NCI-H446 treated with DMSO at 0.1 percent for 48 hours (cell line): ENCODE data around the gene PAGE2B.
"Not testable (repeated sequence)": the region's sequence is repeated elsewhere in the genome, so short reads cannot be mapped to it uniquely, and the experiment has no call there.

ENCODE experiments used
- DNase-seq: peaks from one replicate; lab custom pipeline; 2025; lab: John Stamatoyannopoulos, UW

The PAGE2B gene, protein sequence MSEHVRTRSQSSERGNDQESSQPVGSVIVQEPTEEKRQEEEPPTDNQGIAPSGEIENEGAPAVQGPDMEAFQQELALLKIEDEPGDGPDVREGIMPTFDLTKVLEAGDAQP

DNA sequence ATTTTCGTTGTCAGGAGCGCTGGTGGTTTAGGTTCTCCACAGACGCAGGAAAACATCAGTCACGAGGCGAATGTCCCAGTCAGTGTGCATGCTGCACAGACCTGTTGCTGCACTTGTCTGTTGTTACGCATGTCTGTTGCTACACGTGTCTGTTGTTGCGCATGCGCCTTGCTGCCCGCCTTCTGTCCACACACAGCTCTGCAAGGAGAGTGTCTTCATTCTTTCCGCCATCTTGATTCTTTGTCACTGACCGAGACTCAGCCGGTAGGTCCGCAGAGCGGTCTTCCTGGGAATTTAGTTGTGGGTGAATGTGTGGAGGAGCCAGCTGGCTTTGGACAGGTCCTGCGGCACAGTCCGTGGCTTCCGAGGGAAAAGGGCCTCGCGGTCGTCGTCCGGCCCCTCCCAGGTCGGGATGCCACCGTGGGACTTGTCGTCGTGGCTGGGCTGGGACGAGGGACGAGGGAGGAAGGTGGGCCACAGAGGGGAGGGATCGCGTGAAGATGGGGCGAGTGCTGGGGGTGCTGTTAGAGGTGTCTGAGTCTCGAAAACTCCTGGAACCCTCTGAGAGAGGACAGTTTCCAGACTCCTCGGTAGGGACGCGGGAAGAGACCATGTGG, at the start of gene PAGE2B:
TSS of gene PAGE2B (plus strand) at position 180 of the 617 bp plus-strand sequence. CDS start 1,012 bp downstream, outside the sequence.
- DNase-seq: no peak

DNA sequence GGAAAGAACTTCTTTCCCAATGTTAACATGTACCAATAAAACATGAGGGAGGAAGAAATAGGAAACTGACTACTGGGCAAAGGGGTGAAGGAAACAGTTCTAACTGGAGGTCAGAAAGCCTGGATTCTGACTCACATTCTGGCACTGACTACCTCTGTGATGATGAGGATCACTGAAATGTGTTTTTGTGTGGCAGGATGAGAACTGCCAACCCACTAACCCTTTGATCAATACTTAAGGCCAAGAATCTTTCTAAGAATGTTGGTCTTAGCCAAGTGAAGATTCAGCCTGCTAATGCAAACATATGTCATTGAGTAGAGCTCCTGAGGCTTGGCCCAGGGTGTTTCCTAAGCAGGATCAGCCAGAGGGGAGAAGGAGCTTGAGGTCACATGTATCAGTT, 48.7 kb upstream of the PAGE2B start:
- DNase-seq: no peak

DNA sequence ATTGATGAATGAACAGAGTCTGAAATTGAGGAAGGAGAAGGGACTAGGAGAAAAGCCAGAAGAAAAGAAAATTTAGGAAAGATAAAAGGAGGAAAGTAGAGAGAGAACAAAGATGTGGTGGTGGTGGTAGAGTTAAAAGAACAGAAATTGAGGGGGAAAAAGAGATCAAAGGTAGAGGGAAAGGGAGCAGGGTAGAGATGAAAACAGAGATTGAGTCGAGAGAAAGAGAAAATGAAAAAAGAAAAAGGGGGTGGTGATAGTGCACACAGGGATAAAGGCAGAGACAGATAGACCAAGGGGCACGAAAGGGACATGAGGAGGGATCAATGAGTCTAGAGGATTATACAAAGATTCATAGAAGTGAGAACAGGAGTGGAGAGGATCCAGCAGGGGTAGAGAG, 48.0 kb upstream of the PAGE2B start:
- no peak for DNase-seq

DNA sequence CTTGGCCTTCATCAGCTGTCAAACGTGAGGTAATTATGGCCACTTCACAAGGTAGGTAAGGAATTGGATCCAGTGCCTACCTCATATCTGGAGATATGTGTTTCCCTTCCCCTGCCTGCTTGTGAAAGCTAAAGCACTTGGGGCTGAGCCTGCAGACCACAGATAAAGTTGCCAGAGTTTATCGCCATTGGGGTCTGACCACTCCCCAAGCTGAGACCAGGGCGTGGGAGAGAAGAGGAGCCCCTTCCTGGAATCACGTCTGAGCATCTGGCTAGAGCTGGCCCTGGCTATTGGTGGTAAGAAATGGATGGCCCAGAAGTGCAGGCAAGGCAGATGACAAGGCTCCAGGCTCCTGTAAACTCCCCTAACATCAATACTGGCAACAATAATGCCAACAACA, 46.8 kb upstream of the PAGE2B start:
- no peak for DNase-seq

DNA sequence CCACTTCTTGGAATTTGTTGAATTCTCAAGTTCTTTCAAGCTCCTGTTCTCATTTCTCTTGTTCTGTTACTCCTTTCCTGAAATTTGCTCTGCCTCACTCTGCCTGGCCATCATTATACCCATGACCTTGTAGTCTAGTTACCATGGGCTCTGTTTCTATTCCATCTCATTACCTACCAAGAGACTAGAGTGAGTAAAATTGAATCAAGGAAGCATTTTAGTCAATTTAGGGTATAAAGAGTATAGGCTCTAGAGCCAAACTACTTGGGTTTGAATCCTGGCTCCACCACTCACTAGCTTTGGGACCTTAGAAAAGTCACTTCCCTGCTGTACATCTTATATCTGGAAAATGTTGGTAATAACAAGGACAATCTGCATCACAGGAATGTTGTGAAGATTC, 46.2 kb upstream of the PAGE2B start:
- DNase-seq: no peak

DNA sequence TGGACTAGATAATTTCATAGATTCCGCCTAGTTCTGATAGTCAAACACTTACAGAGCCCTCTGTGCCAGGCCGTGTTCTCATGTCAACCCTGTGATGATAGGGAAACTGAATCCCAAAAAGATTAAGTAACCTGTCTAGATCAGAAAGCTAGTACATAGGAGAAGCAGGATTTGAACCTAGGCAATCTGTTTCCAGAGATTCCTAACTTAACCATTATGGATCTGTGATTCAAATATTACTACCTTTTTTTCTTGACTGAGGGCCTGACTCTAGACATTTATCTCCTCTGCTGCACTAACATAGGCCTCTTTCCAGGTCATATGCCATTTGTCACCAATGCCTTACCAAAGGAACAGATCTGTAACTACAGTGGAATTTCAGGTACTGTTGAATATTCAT, 45.5 kb upstream of the PAGE2B start:
- DNase-seq: no peak

DNA sequence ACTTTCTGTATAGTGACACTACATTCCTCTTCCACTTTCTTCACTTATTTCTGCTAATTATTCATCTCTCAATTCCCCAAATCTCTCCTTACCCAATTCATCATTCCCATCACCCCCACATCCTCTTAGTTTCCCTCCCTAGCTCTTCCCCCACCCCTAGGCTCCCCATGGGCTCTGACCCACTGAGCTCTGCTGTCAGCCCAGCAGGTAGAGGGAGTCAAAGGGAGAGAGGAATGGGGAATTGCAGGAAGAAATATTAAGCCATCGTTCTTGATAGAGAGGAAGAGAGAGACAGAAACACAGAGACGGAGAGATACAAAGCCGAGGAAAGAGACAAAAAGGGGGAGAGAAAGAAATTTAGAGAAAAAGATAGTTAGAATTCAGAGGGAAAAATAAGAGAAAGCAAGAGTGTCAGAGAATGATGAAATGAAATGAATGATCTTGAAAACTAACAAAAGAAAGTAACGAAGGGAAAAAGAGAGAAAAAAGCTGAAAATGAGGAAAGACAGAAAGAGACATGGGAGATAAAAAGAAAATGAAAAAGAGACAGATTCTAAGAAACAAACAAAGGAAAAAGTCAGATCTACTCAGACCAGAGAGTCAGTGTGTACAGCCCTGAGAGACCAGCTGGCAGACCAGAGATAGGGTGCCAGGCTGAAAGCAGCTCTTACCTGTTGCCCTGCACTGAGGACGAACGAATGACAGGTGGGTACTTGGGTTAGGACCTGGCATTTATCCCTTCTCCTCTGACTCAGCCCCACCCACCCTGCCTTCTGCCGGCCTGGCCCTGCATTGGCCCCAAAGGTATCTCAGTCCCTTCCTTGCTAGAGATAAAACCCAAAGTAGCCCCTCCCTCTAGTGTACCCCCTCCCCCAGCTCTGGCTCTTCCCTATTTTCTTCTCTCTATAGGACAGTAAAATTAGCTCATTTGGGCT, 44.3 kb upstream of the PAGE2B start, which contains the start of gene ALAS2:
TSS of gene ALAS2 (minus strand) at position 707 of the 935 bp plus-strand sequence. CDS start 4,977 bp downstream, outside the sequence.
- DNase-seq: no peak

DNA sequence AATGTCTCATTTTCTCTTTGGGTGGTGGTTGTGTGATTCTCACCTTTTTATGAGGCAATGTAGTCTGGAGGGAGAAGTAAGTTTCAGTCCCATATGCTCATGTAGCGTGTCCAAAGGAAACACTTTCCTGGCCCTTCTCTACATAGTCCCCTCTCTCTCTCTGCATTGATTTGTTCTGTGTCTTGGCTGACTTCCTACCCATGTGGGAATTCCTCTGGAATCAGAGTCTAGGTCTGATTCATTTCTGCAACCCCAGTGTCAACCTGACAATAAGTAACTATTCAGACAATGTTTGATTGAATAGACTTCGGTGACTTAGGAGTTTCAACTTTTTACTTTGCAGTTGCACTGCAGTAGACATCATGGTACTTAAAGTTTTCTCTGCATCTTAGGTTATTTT, 41.4 kb upstream of the PAGE2B start:
- no peak for DNase-seq

DNA sequence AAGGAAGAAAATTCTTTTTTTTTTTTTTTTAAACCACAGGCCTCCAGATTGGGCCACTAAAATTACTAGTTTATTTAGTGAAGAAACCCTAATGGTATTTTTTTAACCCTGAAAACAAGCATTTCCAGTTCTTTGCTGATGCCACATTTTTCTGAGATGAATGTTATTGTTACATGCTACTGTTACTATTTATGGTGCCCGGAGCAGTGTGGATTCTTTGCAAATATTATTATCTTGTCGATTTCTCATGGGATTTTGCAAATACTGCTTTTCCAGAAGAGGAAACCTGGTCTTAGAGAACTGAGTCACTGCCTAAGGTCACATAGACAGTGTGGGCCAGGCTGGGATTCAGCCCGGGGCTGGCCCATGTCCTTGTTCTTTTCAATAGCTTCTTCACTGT, 35.4 kb upstream of the PAGE2B start:
- DNase-seq: no peak

DNA sequence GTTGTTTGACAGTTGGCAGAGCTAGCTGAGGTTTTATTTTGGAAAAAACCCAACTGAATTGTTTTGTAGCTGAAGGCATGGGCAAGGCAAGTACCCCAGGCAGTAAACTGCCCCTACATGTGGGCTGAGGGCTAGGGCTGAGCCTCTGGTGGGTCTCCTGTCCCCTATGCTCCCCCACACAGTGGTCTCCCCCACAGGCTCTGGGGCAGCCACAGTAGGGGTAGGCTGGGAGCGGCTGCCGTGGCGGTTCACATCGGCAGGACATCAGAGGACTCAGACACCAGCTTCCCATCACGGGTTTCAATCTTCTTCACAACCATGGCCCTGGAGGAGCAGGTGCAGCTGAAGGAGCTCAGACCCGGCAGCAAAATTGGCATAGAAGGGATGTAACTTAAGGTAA, 33.3 kb upstream of the PAGE2B start:
- no peak for DNase-seq

DNA sequence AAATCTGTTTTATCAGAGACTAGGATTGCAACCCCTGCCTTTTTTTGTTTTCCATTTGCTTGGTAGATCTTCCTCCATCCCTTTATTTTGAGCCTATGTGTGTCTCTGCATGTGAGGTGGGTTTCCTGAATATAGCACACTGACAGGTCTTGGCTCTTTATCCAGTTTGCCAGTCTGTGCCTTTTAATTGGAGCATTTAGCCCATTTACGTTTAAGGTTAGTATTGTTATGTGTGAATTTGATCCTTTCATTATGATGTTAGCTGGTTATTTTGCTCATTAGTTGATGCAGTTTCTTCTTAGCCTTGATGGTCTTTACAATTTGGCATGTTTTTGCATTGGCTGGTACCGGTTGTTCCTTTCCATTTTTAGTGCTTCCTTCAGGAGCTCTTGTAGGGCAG, 24.2 kb upstream of the PAGE2B start:
- DNase-seq: not testable (repeated sequence)

DNA sequence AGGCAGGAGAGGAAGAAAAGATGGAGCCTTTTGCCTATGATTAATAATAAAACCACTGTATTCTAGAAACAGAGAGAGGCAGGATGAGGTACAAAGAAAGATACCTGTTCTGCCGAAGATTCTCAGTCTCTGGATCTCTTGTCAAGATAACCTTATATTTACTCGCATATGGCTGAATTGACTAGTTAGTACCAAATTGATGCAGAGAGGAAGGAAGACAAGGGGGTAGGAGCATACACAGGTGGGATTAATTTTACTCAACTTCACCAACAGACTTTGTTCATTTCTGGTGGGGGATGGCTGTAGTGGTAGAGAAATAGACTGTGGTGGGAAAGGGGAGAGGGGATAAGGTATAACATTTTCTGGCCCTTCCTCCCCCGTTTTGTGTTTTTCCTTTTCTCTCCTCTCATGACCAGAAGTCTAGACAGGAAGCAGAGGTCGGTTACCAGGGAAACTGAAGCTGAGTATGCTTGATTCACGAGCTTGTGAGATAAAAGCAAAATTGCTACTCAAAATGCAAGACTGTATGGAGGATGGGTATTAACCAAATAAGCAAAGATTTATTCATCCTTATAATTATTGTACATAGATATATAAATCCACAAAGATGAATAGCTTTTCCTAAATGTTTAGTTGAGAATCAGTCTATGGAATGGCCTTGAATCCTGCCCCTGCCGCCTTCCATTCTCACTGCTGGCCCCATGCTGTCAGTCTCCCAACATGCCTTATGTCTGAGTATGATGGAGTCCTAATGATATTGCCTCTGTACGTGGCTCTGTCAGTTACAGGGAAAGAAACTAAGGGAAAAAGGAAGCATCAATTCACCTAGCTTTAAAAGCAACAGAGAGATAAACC, 17.8 kb upstream of the PAGE2B start:
- DNase-seq: no peak

DNA sequence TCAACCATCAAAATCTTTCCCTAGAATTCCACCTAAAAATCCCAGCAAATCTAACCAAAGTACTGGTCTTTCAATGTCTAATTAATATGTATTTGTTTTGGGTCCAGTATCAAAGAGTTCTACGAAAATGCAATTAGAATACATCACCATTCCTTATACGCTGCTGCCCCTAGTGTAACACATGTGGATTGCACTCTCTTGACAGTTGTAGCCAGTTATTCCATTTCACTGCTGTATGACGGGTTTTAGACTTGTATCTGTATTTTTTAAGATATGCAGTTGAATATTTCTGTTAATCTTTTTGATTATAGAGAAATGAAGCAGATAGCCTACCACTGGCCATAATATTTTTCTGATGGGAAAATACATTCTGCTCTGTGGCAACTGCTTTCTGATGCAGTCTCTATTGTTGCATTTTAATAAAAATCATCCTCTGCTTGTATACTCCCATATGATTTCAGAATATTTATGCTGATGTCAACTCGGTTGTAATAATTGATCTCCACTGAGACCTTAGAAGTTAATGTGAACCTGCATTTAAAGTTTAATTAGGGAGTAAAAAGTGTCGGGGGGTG, 17.1 kb upstream of the PAGE2B start:
- DNase-seq: no peak

DNA sequence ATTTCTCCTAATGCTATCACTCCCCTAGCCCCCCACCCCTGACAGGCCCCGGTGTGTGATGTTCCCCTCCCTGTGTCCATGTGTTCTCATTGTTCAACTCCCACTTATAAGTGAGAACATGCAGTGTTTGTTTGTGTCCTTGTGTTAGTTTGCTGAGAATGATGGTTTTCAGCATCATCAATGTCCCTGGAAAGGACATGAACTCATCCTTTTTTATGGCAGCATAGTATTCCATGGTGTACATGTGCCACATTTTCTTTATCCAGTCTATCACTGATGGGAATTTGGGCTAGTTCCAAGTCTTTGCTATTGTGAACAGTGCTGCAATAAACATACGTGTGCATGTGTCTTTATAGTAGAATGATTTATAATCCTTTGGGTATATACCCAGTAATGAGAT, 7.7 kb upstream of the PAGE2B start:
- not testable (repeated sequence) for DNase-seq

DNA sequence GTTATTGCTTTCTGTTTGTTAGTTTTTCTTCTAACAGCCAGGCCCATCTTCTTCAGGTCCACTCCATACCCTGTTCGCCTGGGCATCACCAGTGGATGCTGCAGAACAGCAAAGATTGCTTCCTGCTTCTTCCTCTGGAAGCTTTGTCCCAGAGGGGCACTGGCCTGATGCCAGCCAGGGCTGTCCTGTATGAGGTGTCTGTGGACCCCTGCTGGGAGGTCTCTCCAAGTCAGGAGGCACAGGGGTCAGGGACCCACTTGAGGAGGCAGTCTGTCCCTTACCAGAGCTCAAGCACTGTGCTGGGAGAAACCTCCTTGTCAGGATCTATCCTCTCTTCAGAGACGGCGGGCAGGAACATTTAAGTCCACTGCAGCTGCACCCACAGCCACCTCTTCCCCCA, 2.5 kb upstream of the PAGE2B start:
- DNase-seq: no peak

DNA sequence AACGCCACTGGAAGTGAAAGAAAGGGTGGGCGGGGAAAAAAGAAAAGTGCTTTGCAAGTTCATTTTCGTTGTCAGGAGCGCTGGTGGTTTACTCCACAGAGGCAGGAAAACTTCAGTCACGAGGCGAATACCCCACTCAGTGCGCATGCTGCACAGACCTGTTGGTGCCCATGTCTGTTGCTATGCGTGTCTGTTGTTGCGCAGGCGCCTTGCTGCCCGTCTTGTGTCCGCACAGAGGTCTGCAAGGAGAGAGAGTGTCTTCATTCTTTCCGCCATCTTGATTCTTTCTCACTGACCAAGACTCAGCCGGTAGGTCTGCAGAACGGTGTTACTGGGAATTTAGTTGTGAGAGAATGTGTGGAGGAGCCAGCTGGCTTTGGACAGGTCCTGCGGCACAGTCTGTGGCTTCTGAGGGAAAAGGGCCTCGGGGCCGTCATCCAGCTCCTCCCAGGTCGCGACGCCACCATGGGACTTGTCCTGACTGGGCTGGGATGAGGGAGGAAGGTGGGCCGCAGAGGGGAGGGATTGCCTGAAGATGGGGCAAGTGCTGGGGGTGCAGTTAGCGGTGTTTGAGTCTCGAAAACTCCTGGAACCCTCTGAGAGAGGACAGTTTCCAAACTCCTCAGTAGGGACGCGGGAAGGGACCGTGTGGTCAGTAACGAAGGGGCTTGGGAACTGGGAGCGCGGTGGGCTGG, 14.1 kb downstream of the PAGE2B start, which contains the start of gene PAGE2:
TSS of gene PAGE2 (plus strand) at position 224 of the 695 bp plus-strand sequence. CDS start 1,003 bp downstream, outside the sequence.
- no peak for DNase-seq

DNA sequence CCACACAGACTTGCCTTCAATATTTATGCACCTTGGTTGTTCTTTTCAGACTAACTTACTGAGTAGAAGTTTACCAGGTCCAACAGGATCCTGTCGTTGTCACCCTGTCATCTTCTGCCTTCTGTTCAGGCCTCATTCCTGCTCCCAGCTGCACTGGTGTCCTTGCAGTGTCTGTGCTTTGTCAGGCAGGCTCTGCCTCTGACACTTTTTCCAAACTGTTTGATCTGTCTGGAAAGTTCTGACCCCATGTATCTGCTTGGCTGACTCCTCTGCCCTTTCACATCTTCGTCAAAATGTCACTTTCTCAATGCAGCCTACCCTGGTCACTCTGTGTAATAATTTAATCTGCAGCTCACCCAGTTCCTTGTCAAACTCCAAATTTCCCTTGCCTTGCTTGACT, 23.9 kb downstream of the PAGE2B start:
- DNase-seq: no peak

DNA sequence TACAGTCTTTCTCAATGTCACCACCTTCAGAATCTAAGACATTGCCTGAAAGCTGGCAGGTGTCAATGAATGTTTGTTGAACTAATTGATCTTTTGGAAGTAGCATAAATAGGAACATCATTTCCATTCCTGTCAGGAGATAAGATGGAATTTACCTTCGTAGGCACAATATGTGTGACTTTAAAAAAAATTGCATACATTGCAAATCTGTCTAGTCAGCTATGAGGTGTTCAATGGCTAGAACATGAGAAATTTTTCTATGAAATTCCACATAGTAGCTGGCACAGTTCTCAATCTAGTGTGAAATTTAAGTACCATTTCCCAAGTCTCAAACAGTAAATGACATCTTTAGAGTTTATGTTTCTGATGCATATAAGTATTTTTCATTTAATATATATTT, 24.3 kb downstream of the PAGE2B start:
- no peak for DNase-seq

DNA sequence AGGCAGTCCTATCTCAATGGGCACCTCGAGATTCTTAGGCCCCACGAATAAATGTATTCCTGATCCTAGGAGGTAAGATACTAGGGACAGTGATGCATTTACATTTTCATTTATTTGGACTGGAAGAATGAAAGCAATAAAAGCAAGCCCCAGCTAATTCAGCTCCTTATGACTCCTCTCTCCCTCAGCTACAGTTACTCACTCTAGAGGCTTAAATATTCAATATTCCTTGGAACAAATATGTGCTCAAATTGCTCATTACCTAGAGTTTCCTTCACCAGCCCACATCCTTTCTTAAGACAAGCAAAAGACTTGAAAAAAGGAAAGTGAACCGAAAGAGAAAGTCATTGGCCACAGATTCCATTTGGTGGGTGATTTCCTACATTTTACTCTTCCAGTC, 27.9 kb downstream of the PAGE2B start:
- DNase-seq: no peak

DNA sequence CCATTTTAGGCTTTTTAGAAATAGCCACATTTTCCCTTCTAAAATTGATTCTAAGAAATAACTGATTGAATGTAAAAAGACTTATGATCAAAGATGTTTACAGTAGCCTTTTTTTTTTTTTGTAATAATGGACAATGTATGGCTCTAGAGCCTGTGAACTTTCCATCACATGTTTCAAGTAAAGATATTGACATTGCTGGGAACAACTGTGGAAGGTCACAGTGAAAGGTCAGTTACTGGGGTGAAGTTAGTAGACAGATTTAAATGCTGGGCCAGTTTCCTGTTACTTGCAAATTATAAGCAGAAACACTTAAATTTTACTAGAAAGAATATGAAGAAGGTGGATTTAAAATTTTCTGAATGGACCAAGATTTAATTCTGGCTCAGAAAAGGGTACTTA, 32.4 kb downstream of the PAGE2B start:
- no peak for DNase-seq

DNA sequence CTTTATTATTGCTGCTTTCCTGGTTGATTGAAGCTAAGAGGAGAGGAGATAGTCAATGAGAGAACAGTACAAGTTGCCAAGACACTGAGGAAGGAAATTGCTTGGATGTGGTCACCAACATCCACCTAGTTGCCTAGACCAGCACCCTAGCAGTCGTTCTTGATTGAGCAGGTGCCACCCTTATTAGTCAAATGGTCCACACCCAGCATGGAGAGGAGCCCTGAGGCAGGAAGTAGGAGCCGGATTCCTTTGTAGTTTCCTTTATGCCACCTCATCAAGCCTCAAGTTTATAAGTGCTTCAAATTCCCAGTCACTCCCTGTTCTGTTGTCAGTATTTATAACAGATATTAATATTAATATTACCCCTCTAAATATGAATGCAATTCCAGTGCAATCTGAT, 33.1 kb downstream of the PAGE2B start:
- DNase-seq: no peak
